ENCODE results near the gene DCLRE1B.

DNA sequence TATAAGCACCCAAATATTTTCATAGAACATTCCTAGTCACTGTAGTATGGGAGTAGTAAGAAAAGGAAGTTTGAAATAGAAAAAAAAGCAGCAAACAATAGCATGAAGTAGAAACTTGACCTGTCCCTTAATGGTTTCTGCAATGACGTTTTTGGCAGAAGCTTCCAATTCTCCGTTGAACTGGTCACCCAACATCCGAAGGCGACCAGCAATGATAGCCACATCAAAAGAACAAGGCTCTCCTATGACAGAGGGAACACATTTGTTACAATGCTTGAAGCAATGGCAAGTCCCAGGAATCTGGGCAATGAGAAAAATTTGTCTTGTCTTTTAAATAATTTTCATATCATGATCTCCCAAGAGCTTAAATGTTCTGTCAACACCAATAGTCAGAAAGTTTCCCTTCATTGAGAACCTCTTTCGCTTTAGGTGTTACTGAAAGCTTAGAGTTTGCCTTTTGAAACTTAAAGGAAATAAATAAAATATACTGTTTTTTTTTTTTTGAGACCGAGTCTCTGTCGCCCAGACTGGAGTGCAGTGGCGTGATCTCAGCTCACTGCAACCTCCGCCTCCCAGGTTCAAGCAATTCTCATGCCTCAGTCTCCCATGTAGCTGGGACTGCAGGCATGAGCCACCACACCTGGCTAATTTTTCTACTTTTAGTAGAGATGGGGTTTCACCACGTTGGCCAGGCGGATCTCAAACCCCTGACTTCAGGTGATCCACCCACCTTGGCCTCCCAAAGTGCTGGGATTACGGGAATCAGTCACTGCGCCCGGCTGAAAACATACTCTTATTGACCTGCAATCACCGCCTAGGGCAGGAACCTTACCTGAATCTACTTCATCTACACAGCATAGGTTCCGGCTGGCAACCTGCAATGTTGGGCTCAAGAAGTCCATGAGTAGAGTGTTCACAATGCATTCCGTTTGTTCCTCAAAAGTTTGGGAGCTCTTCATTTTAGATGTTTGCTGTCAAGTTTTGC, 18.4 kb upstream of the DCLRE1B start:
- TF ChIP-seq HDAC6 (IDR thresholded peaks at IDR 0.05; ENCODE audit: low read depth, low read length) (no peak), SMAD3 (CRISPR knock-in tag; conservative IDR thresholded peaks at IDR 0.05) (no peak), RNF2 (IDR thresholded peaks at IDR 0.05) (no peak), RFX5 (IDR thresholded peaks at IDR 0.05; ENCODE audit: low read depth, low read length) (no peak), CBX1 (IDR thresholded peaks at IDR 0.05; ENCODE audit: low read depth) (no peak)
- TF ChIP-seq, protein P1, sequence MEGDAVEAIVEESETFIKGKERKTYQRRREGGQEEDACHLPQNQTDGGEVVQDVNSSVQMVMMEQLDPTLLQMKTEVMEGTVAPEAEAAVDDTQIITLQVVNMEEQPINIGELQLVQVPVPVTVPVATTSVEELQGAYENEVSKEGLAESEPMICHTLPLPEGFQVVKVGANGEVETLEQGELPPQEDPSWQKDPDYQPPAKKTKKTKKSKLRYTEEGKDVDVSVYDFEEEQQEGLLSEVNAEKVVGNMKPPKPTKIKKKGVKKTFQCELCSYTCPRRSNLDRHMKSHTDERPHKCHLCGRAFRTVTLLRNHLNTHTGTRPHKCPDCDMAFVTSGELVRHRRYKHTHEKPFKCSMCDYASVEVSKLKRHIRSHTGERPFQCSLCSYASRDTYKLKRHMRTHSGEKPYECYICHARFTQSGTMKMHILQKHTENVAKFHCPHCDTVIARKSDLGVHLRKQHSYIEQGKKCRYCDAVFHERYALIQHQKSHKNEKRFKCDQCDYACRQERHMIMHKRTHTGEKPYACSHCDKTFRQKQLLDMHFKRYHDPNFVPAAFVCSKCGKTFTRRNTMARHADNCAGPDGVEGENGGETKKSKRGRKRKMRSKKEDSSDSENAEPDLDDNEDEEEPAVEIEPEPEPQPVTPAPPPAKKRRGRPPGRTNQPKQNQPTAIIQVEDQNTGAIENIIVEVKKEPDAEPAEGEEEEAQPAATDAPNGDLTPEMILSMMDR (IDR thresholded peaks at IDR 0.05 in 2 of 3, conservative IDR thresholded peaks at IDR 0.05 in 1 of 3; ENCODE audit: insufficient read depth in 2 of 3, low read depth in 1 of 3, low read length in 3 of 3): no peak

Data from K562 (cell line).